ENCODE measurements around the gene PKD2L1.

DNA sequence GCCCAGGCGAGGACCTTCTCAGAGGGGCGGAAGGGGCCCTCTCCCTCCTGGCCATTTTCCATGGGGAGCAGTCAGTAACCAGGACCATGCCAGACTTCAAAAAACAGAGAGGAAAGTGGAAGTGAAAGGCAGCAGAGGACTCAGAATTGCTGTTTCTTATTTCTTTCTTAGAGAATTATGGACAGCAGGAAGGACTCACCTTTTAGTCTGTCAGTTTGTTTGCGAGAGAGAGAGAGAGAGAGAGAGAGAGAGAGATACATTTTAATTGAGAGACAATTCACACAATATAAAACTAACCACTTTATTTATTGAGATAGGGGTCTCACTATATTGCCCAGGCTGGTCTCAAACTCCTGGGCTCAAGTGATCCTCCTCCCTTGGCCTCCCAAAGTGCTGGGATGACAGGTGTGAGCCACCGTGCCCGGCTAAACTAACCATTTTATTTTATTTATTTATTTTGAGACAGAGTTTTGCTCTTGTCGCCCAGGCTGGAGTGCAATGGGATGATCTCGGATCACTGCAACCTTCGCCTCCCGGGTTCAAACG is 41.5 kb upstream of the PKD2L1 start:
- TF ChIP-seq, protein P1, sequence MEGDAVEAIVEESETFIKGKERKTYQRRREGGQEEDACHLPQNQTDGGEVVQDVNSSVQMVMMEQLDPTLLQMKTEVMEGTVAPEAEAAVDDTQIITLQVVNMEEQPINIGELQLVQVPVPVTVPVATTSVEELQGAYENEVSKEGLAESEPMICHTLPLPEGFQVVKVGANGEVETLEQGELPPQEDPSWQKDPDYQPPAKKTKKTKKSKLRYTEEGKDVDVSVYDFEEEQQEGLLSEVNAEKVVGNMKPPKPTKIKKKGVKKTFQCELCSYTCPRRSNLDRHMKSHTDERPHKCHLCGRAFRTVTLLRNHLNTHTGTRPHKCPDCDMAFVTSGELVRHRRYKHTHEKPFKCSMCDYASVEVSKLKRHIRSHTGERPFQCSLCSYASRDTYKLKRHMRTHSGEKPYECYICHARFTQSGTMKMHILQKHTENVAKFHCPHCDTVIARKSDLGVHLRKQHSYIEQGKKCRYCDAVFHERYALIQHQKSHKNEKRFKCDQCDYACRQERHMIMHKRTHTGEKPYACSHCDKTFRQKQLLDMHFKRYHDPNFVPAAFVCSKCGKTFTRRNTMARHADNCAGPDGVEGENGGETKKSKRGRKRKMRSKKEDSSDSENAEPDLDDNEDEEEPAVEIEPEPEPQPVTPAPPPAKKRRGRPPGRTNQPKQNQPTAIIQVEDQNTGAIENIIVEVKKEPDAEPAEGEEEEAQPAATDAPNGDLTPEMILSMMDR (IDR thresholded peaks at IDR 0.05): no peak
- no peak for TF ChIP-seq POLR2A (IDR thresholded peaks at IDR 0.05)

Data from thyroid gland (tissue), 4 donors.